HG02973 (cell line): Measurements from ENCODE around the gene ZNF521.

Source experiments
- ATAC-seq: cut with Tn5 transposase; IDR thresholded peaks from one replicate; pipeline ENCODE4 v1.9.1; 2021; ENCODE audit warnings: moderate library complexity; ENCODE audit not compliant: unreplicated experiment

The ZNF521 gene

GRCh38 chr18:25081001-25081400, 271.0 kb downstream of the ZNF521 start:
- ATAC-seq: no peak

GRCh38 chr18:25080211-25080610, 271.8 kb downstream of the ZNF521 start:
- no peak for ATAC-seq

- no peak for ATAC-seq
These were observed 273.8 kb downstream of the ZNF521 start for GRCh38 chr18:25077944-25078723.

- no peak for ATAC-seq
These were observed 274.7 kb downstream of the ZNF521 start for GRCh38 chr18:25077038-25077943.

- no peak for ATAC-seq
These were observed 276.2 kb downstream of the ZNF521 start for GRCh38 chr18:25075783-25076182.

GRCh38 chr18:25075331-25075730, 276.6 kb downstream of the ZNF521 start:
- ATAC-seq: no peak

GRCh38 chr18:25074925-25075324, 277.0 kb downstream of the ZNF521 start:
- no peak for ATAC-seq

GRCh38 chr18:25072205-25072604, 279.8 kb downstream of the ZNF521 start:
- ATAC-seq: no peak

GRCh38 chr18:25067275-25068025, 284.5 kb downstream of the ZNF521 start:
- no peak for ATAC-seq

GRCh38 chr18:25066516-25066915, 285.4 kb downstream of the ZNF521 start:
- ATAC-seq: no peak

GRCh38 chr18:25062720-25063119, 289.2 kb downstream of the ZNF521 start:
- no peak for ATAC-seq

GRCh38 chr18:25061395-25061794, 290.6 kb downstream of the ZNF521 start:
- ATAC-seq: no peak

GRCh38 chr18:25058521-25058920, 293.4 kb downstream of the ZNF521 start:
- ATAC-seq: no peak

- no peak for ATAC-seq
These were observed 294.4 kb downstream of the ZNF521 start for GRCh38 chr18:25057491-25058050.

- ATAC-seq: no peak
These were observed 295.5 kb downstream of the ZNF521 start for GRCh38 chr18:25056429-25056828.

GRCh38 chr18:25055076-25055475, 296.9 kb downstream of the ZNF521 start:
- ATAC-seq: no peak

- ATAC-seq: no peak
These were observed 298.5 kb downstream of the ZNF521 start for GRCh38 chr18:25053466-25053865.

GRCh38 chr18:25052511-25052921, 299.4 kb downstream of the ZNF521 start:
- ATAC-seq: no peak

GRCh38 chr18:25050605-25051004, 301.4 kb downstream of the ZNF521 start:
- no peak for ATAC-seq

GRCh38 chr18:25047983-25048382, 304.0 kb downstream of the ZNF521 start:
- no peak for ATAC-seq

GRCh38 chr18:25047421-25047820, 304.5 kb downstream of the ZNF521 start:
- no peak for ATAC-seq
